Smooth muscle cell of the umbilical artery (primary cell): ENCODE results near the gene SPATS2. TPM values are rescaled to one million over a fixed set of nuclear protein-coding genes. Genes with fewer than 3 reads are reported as not detected.

Experiments used
- total RNA-seq: library from RNA; depleted of rRNA; stranded (reverse); fragments of >200 nt; gene quantifications from 2 replicates; pipeline ENCODE4 v1.2.3, GENCODE V29; 2014

The SPATS2 gene
- total RNA-seq = 30.0 and 65.8 TPM in 2 replicates

GRCh38 chr12:49367381-49368239 lies at the start of gene SPATS2:
Gene SPATS2 (plus strand): TSS chr12:49367462. CDS start chr12:49461013, 93,551 bp downstream.

GRCh38 chr12:49322708-49323523 lies 44.3 kb upstream of the SPATS2 start, which contains the start of gene TROAP:
Gene TROAP (plus strand): TSS chr12:49323255. CDS start chr12:49323609, 354 bp downstream.

GRCh38 chr12:49336645-49337584 lies 30.3 kb upstream of the SPATS2 start, which contains the start of gene C1QL4:
Gene C1QL4 (minus strand): TSS chr12:49337188. CDS start chr12:49336477, 711 bp downstream.

GRCh38 chr12:49346659-49347310 lies 20.5 kb upstream of the SPATS2 start, which contains the start of gene DNAJC22:
Gene DNAJC22 (plus strand): TSS chr12:49346888. CDS start chr12:49348873, 1,985 bp downstream.

GRCh38 chr12:49538510-49539403 lies 171.5 kb downstream of the SPATS2 start, which contains the start of gene KCNH3:
Gene KCNH3 (plus strand): TSS chr12:49539030. CDS start chr12:49539417, 387 bp downstream.

GRCh38 chr12:49567611-49568441 lies 200.6 kb downstream of the SPATS2 start, which contains the start of gene MCRS1:
Gene MCRS1 (minus strand): TSS chr12:49568142. CDS start chr12:49566731, 1,411 bp downstream.

Other genes with a start within 250 kb of the SPATS2 start
- gene TUBA1B, start 236.1 kb upstream of the SPATS2 start, total RNA-seq = 515 and 1,601 TPM in 2 replicates
- gene TUBA1A, start 178.4 kb upstream of the SPATS2 start, total RNA-seq = 341 and 811 TPM in 2 replicates
- 159 and 508 TPM in 2 replicates for gene TUBA1C, start 102.4 kb upstream of the SPATS2 start, total RNA-seq
- gene PRPH, start 72.3 kb upstream of the SPATS2 start, total RNA-seq = not detected in 2 replicates
- 0.89 and 5.0 TPM in 2 replicates for gene TROAP, start 44.2 kb upstream of the SPATS2 start, total RNA-seq
- gene C1QL4, start 30.3 kb upstream of the SPATS2 start, total RNA-seq = 0.14 TPM in 1 of 2 replicates, not detected in the other
- gene DNAJC22, start 20.6 kb upstream of the SPATS2 start, total RNA-seq = 0.83 and 1.2 TPM in 2 replicates
- gene KCNH3, start 171.6 kb downstream of the SPATS2 start, total RNA-seq = under 0.01 and 0.14 TPM in 2 replicates
- 40.1 and 42.7 TPM in 2 replicates for gene MCRS1, start 200.7 kb downstream of the SPATS2 start, total RNA-seq
- under 0.01 and 0.09 TPM in 2 replicates for gene FAM186B, start 238.2 kb downstream of the SPATS2 start, total RNA-seq